Loucy (cell line): ENCODE data around the gene DNAJC30.
A peak's percentile ranks its signal among the peaks of the same experiment; 100 is the strongest.
"Not testable (repeated sequence)": the region's sequence is repeated elsewhere in the genome, so short reads cannot be mapped to it uniquely, and the experiment has no call there.

Source experiments
- H2AFZ ChIP-seq: fragments of 200-600 bp; sonication (generic); 2 replicates; pipeline ENCODE4 v1.6.0; 2016; ENCODE audit warnings: antibody characterized with exemption, mild to moderate bottlenecking, low read length, moderate library complexity
- H3F3A ChIP-seq: fragments of 200-600 bp; 2 replicates; pipeline ENCODE4 v1.6.0; 2016; ENCODE audit warnings: antibody characterized with exemption, low read depth, mild to moderate bottlenecking
- H3K27me3 ChIP-seq: fragments of 200-600 bp; sonication (generic); 2 replicates; pipeline ENCODE4 v1.6.1; 2014; ENCODE audit warnings: low read length, mild to moderate bottlenecking; ENCODE audit not compliant: insufficient read depth, poor library complexity, severe bottlenecking
- H3K36me3 ChIP-seq: fragments of 200-600 bp; sonication (generic); 2 replicates; pipeline ENCODE4 v1.6.1; 2016; ENCODE audit warnings: low read length; ENCODE audit not compliant: insufficient read depth
- H3K4me1 ChIP-seq: fragments of 200-600 bp; sonication (generic); 2 replicates; pipeline ENCODE4 v1.5.1; 2014; ENCODE audit warnings: low read length, mild to moderate bottlenecking; ENCODE audit not compliant: insufficient read depth, poor library complexity, severe bottlenecking
- H3K4me2 ChIP-seq: fragments of 200-600 bp; sonication (generic); 2 replicates; pipeline ENCODE4 v1.6.0; 2014; ENCODE audit warnings: antibody characterized with exemption, low read length, low read depth, mild to moderate bottlenecking; ENCODE audit not compliant: poor library complexity, severe bottlenecking
- H3K4me3 ChIP-seq: fragments of 200-600 bp; sonication (generic); 2 replicates; pipeline ENCODE4 v1.5.1; 2014; ENCODE audit warnings: low read length, mild to moderate bottlenecking, mixed read lengths; ENCODE audit not compliant: poor library complexity, severe bottlenecking
- H3K79me2 ChIP-seq: fragments of 200-600 bp; sonication (generic); 2 replicates; pipeline ENCODE4 v1.6.1; 2014; ENCODE audit warnings: low read length; ENCODE audit not compliant: insufficient read depth
- H3K9ac ChIP-seq: fragments of 200-600 bp; sonication (generic); 2 replicates; pipeline ENCODE4 v1.6.0; 2014; ENCODE audit warnings: mild to moderate bottlenecking, low read depth, low read length, moderate library complexity; ENCODE audit not compliant: poor library complexity, severe bottlenecking
- H3K9me2 ChIP-seq: fragments of 200-600 bp; sonication (generic); replicated peaks from 2 replicates; pipeline ENCODE4 v1.6.1; 2016; ENCODE audit warnings: low read depth, low read length, mixed read lengths
- H3K9me3 ChIP-seq: fragments of 200-600 bp; sonication (generic); 2 replicates; pipeline ENCODE4 v1.6.1; 2014; ENCODE audit warnings: mild to moderate bottlenecking, antibody characterized with exemption, low read length, low read depth; ENCODE audit not compliant: insufficient read depth
- H4K20me1 ChIP-seq: fragments of 200-600 bp; sonication (generic); 2 replicates; pipeline ENCODE4 v1.6.0; 2014; ENCODE audit warnings: antibody characterized with exemption, low read length, mild to moderate bottlenecking; ENCODE audit not compliant: insufficient read depth, poor library complexity, severe bottlenecking
- EZH2phosphoT487 ChIP-seq: fragments of 200-600 bp; IDR thresholded peaks from 2 replicates; pipeline ENCODE4 v1.6.1; 2018; ENCODE audit warnings: antibody characterized with exemption, mild to moderate bottlenecking, moderate library complexity, borderline replicate concordance
- TF ChIP-seq, protein P1 (sequence below): fragments of 200-600 bp; sonication (generic); conservative IDR thresholded peaks from 2 replicates; pipeline ENCODE4 v1.5.1; 2014; ENCODE audit warnings: mild to moderate bottlenecking, antibody characterized with exemption, low read length

DNAJC30 gene

DNA sequence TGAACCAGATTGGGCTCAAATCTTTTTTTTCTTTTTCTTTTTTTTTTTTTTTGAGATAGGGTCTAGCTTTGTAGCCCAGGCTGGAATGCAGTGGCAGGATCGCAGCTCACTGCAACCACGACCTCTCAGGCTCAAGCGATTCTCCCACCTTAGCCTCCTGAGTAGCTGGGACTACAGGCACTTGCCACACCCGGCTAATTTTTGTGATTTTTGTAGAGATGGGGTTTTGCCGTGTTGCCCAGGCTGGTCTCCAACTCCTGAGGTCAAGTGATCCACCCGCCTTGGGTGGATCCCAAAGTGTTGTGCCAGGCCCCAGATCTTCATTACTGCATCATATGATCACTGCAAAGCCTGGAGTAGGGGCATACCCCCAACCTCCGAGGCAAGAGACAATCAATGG is 2.8 kb downstream of the DNAJC30 start:
- TF ChIP-seq EZH2phosphoT487 = no peak
- TF ChIP-seq, protein P1, sequence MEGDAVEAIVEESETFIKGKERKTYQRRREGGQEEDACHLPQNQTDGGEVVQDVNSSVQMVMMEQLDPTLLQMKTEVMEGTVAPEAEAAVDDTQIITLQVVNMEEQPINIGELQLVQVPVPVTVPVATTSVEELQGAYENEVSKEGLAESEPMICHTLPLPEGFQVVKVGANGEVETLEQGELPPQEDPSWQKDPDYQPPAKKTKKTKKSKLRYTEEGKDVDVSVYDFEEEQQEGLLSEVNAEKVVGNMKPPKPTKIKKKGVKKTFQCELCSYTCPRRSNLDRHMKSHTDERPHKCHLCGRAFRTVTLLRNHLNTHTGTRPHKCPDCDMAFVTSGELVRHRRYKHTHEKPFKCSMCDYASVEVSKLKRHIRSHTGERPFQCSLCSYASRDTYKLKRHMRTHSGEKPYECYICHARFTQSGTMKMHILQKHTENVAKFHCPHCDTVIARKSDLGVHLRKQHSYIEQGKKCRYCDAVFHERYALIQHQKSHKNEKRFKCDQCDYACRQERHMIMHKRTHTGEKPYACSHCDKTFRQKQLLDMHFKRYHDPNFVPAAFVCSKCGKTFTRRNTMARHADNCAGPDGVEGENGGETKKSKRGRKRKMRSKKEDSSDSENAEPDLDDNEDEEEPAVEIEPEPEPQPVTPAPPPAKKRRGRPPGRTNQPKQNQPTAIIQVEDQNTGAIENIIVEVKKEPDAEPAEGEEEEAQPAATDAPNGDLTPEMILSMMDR = no peak
- peaks cover 56% of the 10 kb centered on the region for H3K79me2 ChIP-seq
- H2AFZ ChIP-seq = no peak overlapping the region
- H3K4me2 ChIP-seq = peak overlapping the region; percentile 99
- H4K20me1 ChIP-seq = peaks cover 17% of the 10 kb centered on the region
- H3K9me3 ChIP-seq = no peaks in the 10 kb centered on the region
- no peak overlapping the region for H3K9ac ChIP-seq
- H3K4me1 ChIP-seq = peaks cover 16% of the 10 kb centered on the region
- H3K36me3 ChIP-seq = no peaks in the 10 kb centered on the region
- H3K27me3 ChIP-seq = no peaks in the 10 kb centered on the region
- no peak overlapping the region for H3K4me3 ChIP-seq
- H3F3A ChIP-seq = no peaks in the 10 kb centered on the region
- H3K9me2 ChIP-seq = no peaks in the 10 kb centered on the region

DNA sequence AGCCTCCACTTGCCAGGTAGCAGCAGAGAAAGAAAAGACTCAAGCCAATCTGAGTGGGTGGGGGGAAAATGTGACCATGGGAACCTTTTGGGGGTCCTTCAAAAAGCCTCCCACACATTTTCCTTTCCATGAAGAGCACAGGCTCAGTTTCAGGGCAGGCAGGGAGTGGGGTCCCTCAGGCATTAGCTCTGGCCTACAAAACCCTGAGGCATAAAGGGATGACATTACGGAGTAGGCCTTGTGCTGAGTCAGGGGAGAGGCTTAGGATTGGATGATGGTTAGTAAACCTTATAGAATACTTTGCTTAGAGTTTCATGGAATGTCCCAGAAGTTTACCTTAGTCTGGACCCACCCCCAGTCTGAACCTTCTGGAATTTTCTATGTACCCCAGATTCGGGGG is 3.5 kb downstream of the DNAJC30 start:
- peaks cover 48% of the 10 kb centered on the region for H3K79me2 ChIP-seq
- no peak overlapping the region for H3K9ac ChIP-seq
- no peak for TF ChIP-seq EZH2phosphoT487
- TF ChIP-seq, protein P1 = no peak
- peaks cover 17% of the 10 kb centered on the region for H4K20me1 ChIP-seq
- no peak overlapping the region for H3K4me3 ChIP-seq
- no peak overlapping the region for H3K4me2 ChIP-seq
- no peaks in the 10 kb centered on the region for H3K36me3 ChIP-seq
- no peaks in the 10 kb centered on the region for H3F3A ChIP-seq
- H3K9me3 ChIP-seq = no peaks in the 10 kb centered on the region
- H3K27me3 ChIP-seq = no peaks in the 10 kb centered on the region
- H3K4me1 ChIP-seq = peaks cover 14% of the 10 kb centered on the region
- H3K9me2 ChIP-seq = no peaks in the 10 kb centered on the region
- no peak overlapping the region for H2AFZ ChIP-seq

DNA sequence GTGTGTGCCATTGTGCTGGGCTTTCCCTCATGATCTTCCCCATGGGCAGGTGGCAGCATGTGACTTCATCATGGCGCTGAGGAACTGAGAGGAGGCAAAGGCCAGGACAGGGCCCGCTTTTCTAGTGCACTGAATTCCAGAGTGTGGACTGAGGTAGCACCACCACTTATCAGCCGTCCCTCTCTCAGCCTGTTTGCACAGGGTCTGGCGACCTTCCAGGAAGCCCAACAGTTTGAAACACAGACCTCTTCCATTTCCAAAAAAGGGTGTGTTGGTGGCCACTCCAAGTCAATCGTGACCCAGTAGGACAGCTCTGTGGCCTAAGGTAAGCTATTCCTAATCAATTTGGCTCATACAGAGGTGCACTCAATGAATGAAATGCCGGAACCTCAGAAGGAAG is 4.4 kb downstream of the DNAJC30 start:
- Histone ChIP-seq H2AFZ (no peak overlapping the region), H3K9me3 (no peaks in the 10 kb centered on the region), H3K4me1 (peaks cover 14% of the 10 kb centered on the region), H3K36me3 (no peaks in the 10 kb centered on the region), H3K27me3 (no peaks in the 10 kb centered on the region), H3K9ac (no peak overlapping the region), H3F3A (no peaks in the 10 kb centered on the region), H3K4me3 (no peak overlapping the region), H4K20me1 (peaks cover 12% of the 10 kb centered on the region), H3K4me2 (no peak overlapping the region), H3K79me2 (peaks cover 40% of the 10 kb centered on the region), H3K9me2 (no peaks in the 10 kb centered on the region)
- TF ChIP-seq, protein P1 = no peak
- TF ChIP-seq EZH2phosphoT487 = no peak

DNA sequence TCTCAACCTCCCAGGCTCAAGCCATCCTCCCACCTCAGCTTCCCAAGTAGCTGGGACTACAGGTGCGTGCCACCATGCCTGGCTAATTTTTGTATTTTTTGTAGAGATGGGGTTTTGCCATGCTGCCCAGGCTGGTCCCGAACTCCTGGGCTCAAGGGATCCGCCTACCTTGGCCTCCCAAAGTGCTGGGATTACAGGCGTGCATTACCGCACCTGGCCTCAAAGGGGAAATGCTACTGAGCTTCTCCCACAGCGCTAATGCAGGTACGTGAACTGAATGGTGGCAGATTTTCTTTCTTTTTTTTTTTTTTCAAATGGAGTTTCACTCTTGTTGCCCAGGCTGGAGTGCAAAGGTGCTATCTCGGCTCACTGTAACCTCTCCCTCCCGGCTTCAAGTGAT is 7.2 kb downstream of the DNAJC30 start:
- H3K9me3 ChIP-seq, H2AFZ ChIP-seq, H3K4me2 ChIP-seq, H3K4me1 ChIP-seq, H4K20me1 ChIP-seq, H3K36me3 ChIP-seq, H3K27me3 ChIP-seq, H3K9ac ChIP-seq, H3F3A ChIP-seq, H3K4me3 ChIP-seq, H3K9me2 ChIP-seq: not testable (repeated sequence)
- H3K79me2 ChIP-seq = peaks cover 15% of the 10 kb centered on the region
